Suprapubic skin (tissue), 4 donors: ENCODE data around the gene HHAT. TPM values are rescaled to one million over a fixed set of nuclear protein-coding genes. Genes with fewer than 3 reads are reported as not detected.

Experiments used
- DNase-seq, 2 donors: peaks; one replicate each; pipeline ENCODE4 v3.0.0-alpha.2; 2019; ENCODE audit warnings: low spot score in 2 of 2
- H3K27ac ChIP-seq: fragments of 200-600 bp; sonication (generic); one replicate; pipeline ENCODE4 v1.5.1; 2019
- H3K27me3 ChIP-seq: fragments of 200-600 bp; sonication (generic); one replicate; pipeline ENCODE4 v1.5.1; 2019
- H3K36me3 ChIP-seq: fragments of 200-600 bp; sonication (generic); one replicate; pipeline ENCODE4 v1.5.1; 2019
- H3K4me1 ChIP-seq: fragments of 200-600 bp; sonication (generic); one replicate; pipeline ENCODE4 v1.5.1; 2019
- H3K4me3 ChIP-seq: fragments of 200-600 bp; sonication (generic); one replicate; pipeline ENCODE4 v1.5.1; 2019; ENCODE audit warnings: mild to moderate bottlenecking
- H3K9me3 ChIP-seq: fragments of 200-600 bp; sonication (generic); one replicate; pipeline ENCODE4 v1.5.1; 2019
- CTCF ChIP-seq, 2 donors: fragments of 200-600 bp in 1 of 2; fragments of 450-650 bp in 1 of 2; sonication (generic) in 1 of 2; IDR thresholded peaks; one replicate each; pipeline ENCODE4 v1.5.1; 2016 to 2019; ENCODE audit warnings: antibody characterized with exemption in 2 of 2, mild to moderate bottlenecking in 1 of 2, moderate library complexity in 1 of 2
- EP300 ChIP-seq: sonication (generic); formaldehyde crosslinking; IDR thresholded peaks from one replicate; pipeline ENCODE4 v1.6.1; 2017; ENCODE audit warnings: antibody characterized with exemption
- POLR2A ChIP-seq, 2 donors: fragments of 450-650 bp; IDR thresholded peaks; one replicate each; pipeline ENCODE4 v1.6.1; 2017; ENCODE audit warnings: antibody characterized with exemption in 2 of 2, mild to moderate bottlenecking in 2 of 2, moderate library complexity in 2 of 2
- POLR2AphosphoS5 ChIP-seq, 3 donors: sonication (generic); formaldehyde crosslinking; IDR thresholded peaks; one replicate each; pipeline ENCODE4 v1.6.1; 2017; ENCODE audit warnings: antibody characterized with exemption in 3 of 3
- WGBS: methylation state at CpG from one replicate; pipeline ENCODE4 v1.1.5; 2018; 5-methylcytosine and 5-hydroxymethylcytosine counted together
- total RNA-seq, 4 donors: library from RNA; depleted of rRNA; stranded (reverse); fragments of >200 nt; gene quantifications; one replicate each; pipeline ENCODE4 v1.1.0, GENCODE V29; 2016

The HHAT gene
- total RNA-seq, 4 donors from 2014 or later, result 4.1 to 20.0 (median 9.3) TPM

DNA sequence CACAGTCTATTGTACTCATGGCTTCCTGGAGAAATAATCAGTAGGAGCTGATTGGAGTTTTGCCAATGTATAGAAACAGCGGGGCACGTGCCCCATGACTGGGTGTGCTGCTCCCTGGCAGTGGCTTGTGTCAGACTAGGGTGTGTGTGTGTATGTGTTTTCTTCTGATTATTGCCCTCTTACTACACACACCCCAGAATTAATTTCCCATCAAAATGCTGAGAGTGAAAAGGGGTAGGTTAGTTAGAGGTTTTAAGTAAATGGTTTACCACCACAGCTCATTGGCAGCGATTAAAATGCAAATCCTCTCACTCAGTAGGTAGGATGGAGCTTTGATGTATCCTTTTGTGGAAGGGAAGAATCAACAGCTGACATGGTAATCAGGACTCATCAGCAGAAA is 29.9 kb downstream of the HHAT start:
- Histone ChIP-seq H3K4me3 (no peak overlapping the region), H3K4me1 (peaks cover 18% of the 10 kb centered on the region), H3K27me3 (no peaks in the 10 kb centered on the region), H3K36me3 (no peaks in the 10 kb centered on the region), H3K9me3 (no peaks in the 10 kb centered on the region), H3K27ac (no peak overlapping the region)
- TF ChIP-seq EP300, result no peak
- 48% methylated on average over 3 of the region's 3 CpGs for WGBS
- DNase-seq, result no peak

- TF ChIP-seq CTCF (IDR thresholded peaks at IDR 0.05) (no peak), POLR2AphosphoS5 (IDR thresholded peaks at IDR 0.05) (no peak), EP300 (no peak), POLR2A (IDR thresholded peaks at IDR 0.05) (no peak)
- Histone ChIP-seq H3K9me3 (no peaks in the 10 kb centered on the region), H3K27ac (no peak overlapping the region), H3K36me3 (no peaks in the 10 kb centered on the region), H3K4me3 (no peak overlapping the region), H3K27me3 (no peaks in the 10 kb centered on the region), H3K4me1 (peaks cover 24% of the 10 kb centered on the region)
- 92% methylated on average over 3 of the region's 3 CpGs for WGBS
- DNase-seq, result no peak
Observed at GRCh38 chr1:210359255-210359654, 30.6 kb downstream of the HHAT start.

DNA sequence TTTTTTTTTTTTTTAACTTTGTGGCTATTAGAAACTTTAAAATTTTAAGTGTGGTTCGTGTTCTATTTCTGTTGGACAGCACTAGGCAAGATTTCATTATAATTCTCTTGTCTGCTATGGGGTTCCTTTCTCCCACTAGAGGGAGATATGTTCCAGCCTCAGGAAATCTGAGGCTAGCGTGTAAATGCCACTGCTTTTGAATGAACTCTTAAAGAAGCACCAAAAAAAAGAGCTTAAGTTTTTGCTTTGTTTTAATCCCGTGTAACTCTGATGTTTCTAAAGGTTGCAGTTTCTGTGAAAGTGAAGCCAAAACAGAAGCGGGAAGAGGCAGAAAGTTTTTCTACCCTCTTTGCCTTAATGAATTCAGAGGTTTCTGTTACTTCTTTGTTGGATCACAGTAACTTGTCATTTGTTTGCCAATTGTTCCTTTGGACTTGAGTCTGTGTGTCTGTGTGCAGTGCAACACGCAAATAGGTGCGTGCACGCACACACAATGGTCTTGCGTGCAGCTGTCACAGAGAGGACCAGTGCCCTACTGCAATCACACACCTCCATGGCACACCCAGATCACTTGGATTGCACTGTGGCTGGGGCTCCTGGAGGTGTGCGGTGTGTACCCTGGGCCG is 32.3 kb downstream of the HHAT start:
- TF ChIP-seq CTCF (IDR thresholded peaks at IDR 0.05), result peak in 1 of 2 donors; percentile 48
- no peak for TF ChIP-seq POLR2A (IDR thresholded peaks at IDR 0.05)
- WGBS, result 58% methylated on average over 10 of the region's 10 CpGs
- H3K4me3 ChIP-seq, result no peak overlapping the region
- no peak overlapping the region for H3K27ac ChIP-seq
- H3K4me1 ChIP-seq, result peaks cover 24% of the 10 kb centered on the region
- DNase-seq, result no peak
- H3K36me3 ChIP-seq, result no peaks in the 10 kb centered on the region
- no peaks in the 10 kb centered on the region for H3K27me3 ChIP-seq
- no peaks in the 10 kb centered on the region for H3K9me3 ChIP-seq

- Histone ChIP-seq H3K4me1 (peaks cover 24% of the 10 kb centered on the region), H3K27ac (no peak overlapping the region), H3K4me3 (no peak overlapping the region), H3K9me3 (no peaks in the 10 kb centered on the region), H3K36me3 (no peaks in the 10 kb centered on the region), H3K27me3 (no peaks in the 10 kb centered on the region)
- no peak for DNase-seq
- 91% methylated on average over 4 of the region's 4 CpGs for WGBS
- TF ChIP-seq POLR2A (IDR thresholded peaks at IDR 0.05), result no peak
- no peak for TF ChIP-seq POLR2AphosphoS5 (IDR thresholded peaks at IDR 0.05)
- no peak for TF ChIP-seq EP300
- no peak for TF ChIP-seq CTCF (IDR thresholded peaks at IDR 0.05)
Observed at GRCh38 chr1:210361665-210362064, 33.0 kb downstream of the HHAT start.

DNA sequence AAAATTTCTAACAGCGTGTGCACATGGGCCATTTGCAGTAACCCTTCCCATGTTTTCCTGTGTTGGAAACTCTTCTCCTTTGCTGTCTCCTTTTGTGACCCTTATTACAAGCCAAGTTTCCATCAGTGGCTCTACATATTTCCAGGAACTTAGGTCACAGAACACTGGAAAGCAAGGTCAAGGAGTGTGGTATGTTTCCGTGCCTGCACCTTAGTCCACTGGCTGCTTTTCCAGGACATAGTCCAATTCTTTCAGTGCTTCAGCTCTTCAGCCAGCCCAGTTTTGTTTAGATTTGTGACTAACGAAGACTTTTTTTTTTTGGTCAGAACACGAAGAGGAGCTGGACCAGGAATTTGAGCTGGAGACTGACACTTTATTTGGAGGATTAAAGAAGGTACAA is 33.8 kb downstream of the HHAT start:
- DNase-seq, result no peak
- H3K27ac ChIP-seq, result no peak overlapping the region
- no peaks in the 10 kb centered on the region for H3K27me3 ChIP-seq
- no peaks in the 10 kb centered on the region for H3K9me3 ChIP-seq
- 60% methylated on average over 4 of the region's 4 CpGs for WGBS
- H3K4me1 ChIP-seq, result peaks cover 24% of the 10 kb centered on the region
- TF ChIP-seq EP300 (no peak), POLR2A (IDR thresholded peaks at IDR 0.05) (no peak)
- no peaks in the 10 kb centered on the region for H3K36me3 ChIP-seq
- H3K4me3 ChIP-seq, result no peak overlapping the region

DNA sequence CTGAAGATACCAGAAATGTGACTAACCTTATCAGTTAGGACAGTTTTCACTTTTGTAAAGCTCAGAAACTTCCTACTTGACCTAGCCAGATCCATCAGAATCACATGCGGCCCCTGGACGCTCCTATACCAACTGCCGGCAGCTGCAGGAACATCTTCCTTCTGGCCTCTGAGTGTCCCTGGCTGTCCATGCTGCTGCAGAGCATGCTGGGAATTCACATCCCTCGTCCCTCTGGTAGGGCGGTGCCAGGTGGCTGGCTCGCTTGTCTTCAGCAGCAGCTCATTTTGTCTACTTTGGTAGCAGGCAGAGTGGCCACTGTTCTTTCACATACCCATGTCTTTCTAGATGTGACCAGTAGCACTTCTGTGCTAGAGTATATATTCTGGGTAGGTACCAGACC is 34.4 kb downstream of the HHAT start:
- DNase-seq, result no peak
- peaks cover 24% of the 10 kb centered on the region for H3K4me1 ChIP-seq
- no peak overlapping the region for H3K4me3 ChIP-seq
- H3K27me3 ChIP-seq, result no peaks in the 10 kb centered on the region
- no peak overlapping the region for H3K27ac ChIP-seq
- 79% methylated on average over 6 of the region's 6 CpGs for WGBS
- H3K9me3 ChIP-seq, result no peaks in the 10 kb centered on the region
- H3K36me3 ChIP-seq, result no peaks in the 10 kb centered on the region
- TF ChIP-seq POLR2A (IDR thresholded peaks at IDR 0.05) (no peak), CTCF (IDR thresholded peaks at IDR 0.05) (no peak), POLR2AphosphoS5 (IDR thresholded peaks at IDR 0.05) (no peak), EP300 (no peak)
